Inferior parietal cortex (tissue), 1 donor: ENCODE results near the gene MYLK.
"Not testable (repeated sequence)": the region's sequence is repeated elsewhere in the genome, so short reads cannot be mapped to it uniquely, and the experiment has no call there.

ENCODE experiments used
- DNase-seq: peaks from one replicate; pipeline ENCODE4 v3.0.0-alpha.2; 2016; ENCODE audit errors: extremely low spot score

Gene MYLK

DNA sequence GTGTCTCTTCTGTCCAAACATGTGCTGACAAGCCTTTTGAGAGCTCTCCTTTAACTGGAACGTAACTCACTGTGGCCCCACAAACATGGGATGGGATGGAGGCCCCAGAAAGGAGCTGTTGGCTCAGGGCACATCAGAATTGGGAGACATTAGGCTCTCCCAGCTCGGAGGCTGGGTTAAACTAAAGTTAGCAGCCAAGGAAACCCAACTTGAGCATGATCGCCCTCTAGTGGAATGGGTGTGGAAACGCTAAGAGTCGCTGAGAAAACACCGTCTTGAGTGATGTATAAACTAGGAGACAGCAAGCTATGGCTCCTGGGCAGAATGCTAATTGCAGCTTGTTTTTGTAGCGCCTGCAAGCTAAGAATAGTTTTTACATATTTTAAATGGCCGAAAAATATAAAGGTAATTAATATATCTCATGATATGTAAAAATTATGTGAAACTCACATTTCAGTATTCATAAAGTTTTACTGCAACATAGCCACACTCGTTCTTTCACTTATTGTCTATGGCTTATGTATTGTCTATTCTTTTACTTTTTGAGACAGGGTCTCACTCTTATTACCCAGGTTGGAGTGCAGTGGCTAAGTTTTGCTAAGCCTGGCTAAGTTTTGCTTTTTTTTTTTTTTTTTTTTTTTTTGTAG is 160.5 kb downstream of the MYLK start:
- peak; percentile 95 for DNase-seq

DNA sequence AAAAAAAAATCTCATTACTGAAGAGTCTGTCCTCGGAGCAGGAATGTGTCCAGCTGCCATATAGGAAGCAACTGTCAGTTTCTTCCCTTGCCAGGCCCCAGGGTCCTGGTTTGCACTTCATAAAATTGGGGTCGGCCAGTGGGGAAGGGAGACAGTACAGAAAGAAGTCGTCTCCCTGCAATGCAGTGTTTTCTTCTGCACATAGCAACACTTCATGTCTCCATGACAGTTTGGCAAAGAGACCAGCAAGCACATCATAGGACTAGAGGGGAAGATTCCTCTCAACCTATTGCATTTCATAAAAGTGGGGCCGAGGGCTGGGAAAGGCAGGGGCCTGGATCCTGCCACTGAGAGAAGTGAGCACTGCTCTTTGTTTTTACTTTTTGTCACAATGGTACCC is 161.1 kb downstream of the MYLK start:
- DNase-seq = no peak

DNA sequence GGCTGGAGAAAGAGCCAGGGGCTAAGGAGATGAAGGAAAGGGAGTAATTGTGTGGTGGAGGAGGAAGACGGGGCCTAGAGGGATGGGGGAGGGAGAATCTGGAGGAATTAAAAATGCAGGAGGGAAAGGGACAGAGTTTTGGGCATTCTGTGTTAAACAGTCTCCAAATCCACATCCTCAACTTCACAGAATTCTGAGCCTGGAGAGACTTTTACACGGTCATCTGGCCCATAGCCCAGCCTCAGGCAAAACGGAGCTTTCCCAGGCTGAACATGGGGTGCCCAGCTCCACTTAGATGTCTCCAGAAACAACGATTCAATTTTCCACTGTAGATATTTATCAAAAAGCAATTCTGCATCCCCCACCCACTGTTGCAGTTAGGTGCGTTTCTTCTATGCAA is 161.7 kb downstream of the MYLK start:
- no peak for DNase-seq

DNA sequence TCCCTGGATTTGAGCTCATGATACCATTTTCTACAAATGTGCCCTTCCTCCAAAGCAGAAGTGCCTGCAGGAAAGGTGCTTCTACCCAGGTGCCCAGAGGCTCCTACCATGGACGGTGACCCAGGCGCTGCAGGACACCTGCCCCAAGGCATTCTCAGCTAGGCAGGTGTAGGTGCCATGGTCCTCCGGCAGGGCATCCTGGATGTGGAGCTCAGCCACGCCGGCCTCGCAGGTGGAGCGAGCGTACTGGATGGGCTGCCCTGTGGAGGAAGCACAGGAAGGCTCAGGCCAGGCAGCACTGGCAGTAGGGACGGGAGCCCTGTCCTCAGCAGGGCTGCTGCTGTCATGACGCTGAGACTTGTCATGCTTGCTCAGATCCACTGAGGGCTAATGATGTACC is 162.1 kb downstream of the MYLK start:
- DNase-seq = no peak

DNA sequence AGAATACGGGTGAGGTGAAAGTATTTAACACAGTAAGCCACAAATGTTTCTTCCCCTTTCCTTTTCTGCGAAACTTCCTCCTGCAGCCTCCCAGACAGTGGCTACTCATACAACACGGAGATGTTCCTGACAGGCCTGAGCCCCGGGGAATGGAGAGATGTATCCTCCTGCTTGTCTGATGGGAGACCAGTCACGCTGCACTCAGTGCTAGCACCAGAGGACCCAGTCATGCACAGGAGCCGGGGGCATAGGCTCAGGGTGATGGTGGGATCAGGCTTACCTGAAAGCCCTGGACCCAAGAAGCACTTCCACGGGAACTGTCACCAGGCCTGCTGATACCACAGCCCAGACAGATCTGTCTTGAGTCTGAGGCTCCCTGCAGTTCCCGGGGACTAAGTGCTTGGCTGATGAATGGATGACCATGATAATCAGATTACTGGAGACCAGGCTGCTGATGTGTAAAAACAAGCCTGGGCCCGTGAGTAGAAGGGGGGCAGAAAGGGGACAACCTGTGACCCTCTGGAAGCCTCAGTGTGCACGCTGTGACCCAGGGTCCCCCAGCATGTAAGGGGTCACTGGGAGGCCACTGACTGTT is 162.9 kb downstream of the MYLK start:
- DNase-seq = not testable (repeated sequence)

DNA sequence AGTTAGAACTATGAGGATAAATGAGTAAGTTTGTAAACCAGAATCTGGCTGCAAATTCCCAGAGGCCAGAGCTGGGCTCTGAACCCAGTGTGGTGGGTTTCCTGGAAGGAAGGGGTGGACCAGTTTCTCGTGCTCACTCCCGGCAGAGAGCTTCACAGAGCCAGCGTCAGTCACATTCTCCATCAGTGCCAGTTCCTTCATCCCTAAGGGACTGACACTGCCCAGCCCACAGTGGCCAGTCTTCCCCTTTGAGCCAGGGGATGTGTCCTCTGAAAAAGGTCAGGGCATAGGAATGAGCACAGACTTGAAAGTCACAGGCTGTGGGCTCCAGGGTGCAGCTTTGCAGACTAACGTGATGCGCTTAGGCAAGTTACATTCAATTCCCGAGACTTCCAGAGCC is 163.5 kb downstream of the MYLK start:
- no peak for DNase-seq

DNA sequence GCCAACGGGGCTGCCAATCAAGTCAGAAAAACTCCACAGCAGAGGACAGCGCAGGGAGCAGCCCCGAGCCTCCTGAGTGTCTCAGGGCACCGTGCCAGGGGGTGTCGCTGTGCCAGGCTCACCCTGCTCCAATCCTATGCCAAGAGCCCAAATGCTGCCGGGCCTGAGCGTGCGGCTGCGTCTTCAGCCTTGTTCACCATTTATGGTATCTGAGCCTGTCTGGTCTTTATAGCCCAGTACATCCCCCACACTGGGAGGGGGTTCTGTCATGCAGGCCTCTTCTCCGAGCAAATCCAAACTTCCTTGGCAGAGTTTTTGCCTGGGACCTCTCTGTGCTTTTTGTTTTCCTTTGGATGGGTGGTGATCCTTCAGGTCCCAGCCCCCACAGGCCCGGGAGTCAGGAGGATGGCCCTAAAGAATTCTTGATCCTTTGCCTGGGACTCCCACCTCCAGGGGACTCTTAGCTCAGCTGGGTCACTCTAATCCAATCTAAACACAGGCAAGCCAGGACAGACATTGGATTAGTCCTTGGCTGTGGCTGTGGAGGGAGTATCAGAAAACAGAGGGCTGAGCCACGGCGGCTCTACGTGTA is 164.2 kb downstream of the MYLK start:
- DNase-seq = no peak

DNA sequence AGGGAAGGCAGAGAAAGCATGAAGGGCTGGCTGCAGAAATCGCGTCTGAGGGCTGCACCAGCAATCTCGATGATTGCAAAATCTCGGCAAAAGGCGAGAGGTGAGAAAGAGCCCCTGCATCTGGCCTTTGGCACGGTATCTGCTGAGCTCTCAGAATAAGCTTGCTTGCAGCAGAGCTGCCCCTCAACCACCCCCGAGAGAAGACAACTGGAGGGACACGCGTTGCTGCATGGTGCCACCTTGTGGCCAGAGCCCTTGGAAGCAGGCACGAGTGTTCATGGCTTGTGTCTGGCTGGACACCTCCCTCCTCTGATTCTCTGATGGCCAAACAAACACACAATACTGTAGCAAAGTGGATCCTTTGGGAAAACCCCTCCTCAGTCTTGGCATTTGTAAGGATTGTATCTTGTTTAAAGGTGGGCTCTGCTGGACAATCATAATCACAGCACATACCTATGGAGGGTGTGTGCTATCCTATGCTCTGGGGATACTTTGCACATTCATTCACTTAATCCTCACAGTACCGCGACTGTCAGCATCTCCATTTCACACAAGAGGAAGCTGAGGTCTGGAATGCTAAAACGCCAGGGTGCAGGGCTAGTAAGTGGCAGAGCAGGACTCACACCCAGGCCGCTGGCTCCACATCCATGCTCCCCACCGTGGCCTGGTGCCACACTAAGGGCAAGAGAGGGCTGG is 164.9 kb downstream of the MYLK start:
- peak; percentile 86 for DNase-seq

DNA sequence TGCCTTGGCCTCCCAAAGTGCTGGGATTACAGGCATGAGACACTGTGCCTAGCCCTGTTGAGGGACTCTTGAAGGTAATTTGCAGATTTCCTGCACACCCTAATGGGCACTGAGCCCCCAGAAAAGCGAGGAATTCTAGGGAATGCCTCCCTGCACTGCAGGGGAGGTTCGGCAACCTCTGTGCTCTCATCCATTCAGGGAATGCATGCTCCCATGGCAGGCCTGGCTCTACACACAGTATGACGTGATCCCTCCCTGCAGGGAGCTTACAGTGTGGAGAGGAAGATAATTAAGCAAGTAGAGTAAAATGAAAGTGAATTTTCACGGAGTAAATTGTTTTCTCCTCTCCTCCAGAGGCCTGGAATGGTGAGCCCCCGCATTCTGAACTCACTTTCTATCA is 166.0 kb downstream of the MYLK start:
- DNase-seq = no peak

DNA sequence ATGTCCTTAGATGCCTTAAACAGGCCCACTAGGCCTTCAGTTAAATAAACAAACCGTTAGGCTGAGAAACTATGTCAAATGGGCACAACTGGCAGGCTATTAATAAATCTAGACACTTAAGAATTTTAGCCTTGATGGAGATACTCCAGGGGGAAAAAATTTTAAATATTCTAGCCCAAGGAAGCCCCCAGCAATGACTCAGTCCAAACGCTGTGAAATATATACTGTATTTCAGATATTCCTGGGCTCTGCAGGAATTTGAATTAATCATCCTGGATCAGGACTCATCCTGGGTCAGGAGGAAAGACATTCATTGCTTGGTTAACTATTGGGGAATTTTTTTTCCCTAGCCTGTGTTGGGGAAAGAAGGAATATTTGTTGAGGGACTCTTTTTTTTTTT is 166.7 kb downstream of the MYLK start:
- not testable (repeated sequence) for DNase-seq

DNA sequence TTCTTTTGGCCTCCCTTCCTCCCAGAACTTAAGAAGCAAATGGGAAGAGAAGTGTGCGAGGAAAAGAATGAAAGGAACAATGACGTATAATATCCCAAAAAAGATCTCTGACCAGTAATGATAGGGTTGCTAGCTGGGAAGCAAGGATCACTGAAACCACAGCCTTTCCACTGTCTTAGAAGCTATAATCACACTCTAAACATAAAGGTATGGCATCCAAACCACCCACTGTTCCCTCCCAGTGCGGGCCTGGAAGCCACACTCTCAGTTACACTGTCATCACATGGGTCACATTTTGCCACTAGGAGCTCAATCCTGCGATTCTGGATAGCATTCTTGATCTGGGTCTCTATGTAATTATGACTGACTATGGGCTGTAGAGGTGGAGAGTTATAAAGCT is 167.7 kb downstream of the MYLK start:
- DNase-seq = no peak

DNA sequence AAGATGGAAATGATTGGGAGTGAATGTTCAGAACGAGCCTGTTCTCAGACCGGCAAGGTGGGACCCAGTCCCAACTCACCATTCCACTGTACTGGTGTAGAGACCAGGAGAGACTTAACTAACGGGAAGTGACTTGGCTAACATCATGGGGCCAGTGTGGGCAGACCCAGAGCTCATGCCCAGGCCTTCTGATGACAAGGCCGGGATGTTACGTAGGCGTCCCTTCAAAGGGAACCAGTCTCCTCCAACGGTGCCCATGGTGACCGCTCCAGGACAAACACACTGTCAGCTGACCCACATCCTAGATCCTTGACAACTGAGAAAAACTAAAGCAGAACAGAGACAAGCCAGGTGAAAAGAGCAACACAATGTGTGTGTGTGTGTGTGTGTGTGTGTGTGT is 170.9 kb downstream of the MYLK start:
- DNase-seq = no peak

DNA sequence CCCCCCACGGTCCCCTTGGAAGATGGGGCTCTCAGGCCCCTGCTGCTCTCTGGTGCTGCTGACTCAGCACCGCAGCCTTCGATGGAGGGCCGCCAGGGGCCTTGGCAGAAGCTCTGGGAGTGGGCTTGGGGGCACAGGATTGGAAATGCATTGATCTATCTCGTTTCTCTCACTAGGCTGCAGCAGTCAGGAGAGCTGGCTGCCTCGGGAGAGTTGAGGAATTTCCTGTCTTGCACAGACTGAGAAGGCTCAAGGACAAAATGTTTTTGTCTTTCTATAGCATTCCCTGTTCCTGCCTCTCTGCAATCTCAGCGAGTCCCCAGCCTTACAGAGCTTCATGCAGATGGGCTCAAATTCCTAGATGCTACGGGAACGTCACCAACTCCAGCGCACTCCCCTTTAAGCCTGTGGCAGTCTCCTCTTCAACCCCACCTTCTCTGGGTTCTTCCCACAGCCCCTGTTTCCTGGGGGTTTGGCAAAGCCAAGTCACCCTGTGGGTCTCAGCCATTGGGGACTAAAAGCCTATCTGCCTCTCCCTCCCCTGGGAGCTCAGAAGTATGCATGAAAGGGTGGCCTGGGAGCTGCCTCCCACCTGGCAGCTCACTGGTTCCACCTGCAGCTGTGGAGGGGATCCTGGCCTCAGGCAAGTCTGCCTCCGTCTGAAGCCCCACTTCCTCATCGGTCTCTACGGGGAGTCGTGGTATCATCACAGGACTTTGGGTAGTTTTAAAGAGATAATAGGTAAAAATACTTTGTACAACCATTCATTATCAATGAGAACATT is 171.9 kb downstream of the MYLK start:
- no peak for DNase-seq

DNA sequence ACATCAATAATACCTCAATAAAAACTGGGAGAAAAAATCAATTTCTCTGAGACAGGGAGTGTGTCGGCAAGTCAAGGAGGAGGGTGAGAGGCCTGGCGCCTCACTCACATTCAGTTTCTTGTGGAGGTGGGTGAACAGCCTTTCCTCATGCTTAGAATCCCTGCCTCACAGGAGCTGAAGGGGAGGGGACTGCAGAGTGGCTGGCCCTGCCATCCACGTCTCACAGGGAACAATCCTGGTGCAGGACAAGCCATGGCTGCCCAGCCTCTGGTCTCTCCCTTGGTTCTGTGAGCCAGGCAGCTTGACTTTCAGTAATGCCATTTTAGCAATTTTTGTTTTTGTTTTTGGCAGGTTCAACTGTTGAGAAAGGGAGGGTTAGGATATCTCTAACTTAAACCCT is 172.8 kb downstream of the MYLK start:
- no peak for DNase-seq

DNA sequence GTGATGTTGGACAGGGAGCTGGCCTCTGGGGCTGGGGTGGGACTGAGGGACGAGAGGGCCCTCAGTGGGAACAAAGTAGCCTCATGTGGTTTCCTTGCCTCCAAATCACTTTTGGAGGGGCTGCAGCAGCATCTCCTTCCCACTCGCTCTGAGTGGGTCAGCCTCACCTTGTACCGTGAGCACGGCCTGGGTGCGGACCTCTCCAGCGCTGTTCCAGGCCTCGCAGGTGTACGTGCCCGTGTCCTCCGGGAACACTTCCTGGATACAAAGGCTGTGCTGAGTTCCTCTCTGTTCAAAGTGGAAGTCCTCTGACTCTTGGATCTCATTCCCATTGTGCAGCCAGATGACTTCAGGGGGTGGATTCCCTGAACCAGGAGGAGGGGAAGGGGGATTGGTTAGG is 175.6 kb downstream of the MYLK start:
- no peak for DNase-seq

DNA sequence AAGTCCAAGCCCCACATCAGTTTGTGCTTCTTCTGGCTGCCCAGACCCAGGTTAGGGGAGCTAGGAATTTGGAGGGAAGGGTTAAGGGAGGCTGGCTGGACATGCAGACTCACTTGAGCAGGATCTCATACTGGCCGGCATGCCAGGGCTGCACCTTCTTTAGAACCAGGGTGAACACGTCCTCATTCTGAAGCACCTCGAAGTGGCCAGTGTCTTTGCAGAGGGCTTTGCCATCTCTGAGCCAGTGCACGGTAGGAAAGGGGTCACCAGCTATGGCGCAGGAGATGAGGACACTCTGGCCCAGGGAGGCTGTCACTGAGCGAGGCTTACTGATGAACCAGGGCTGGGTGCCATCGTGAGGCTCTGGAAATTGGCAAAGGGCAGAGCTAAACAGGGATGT is 176.5 kb downstream of the MYLK start:
- DNase-seq = not testable (repeated sequence)

DNA sequence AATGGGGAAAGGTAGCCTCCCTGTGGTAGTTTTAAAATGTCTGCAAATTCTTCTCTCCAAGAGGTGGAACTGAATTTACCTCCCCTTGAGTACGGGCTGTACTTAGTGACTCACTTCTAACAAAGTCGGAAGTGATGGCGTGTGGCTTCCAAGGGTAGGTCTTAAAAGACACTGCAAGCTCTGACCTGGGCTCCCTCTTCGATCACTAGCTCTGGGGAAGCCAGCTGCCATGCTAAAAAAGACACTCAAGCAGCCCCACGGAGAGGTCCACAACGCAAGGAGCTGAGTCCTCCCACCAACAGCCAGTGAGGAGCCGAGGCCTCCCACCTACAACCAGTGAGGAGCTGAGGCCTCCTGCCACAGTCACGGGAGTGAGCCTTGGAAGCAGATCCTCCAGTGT is 177.3 kb downstream of the MYLK start:
- DNase-seq = no peak

DNA sequence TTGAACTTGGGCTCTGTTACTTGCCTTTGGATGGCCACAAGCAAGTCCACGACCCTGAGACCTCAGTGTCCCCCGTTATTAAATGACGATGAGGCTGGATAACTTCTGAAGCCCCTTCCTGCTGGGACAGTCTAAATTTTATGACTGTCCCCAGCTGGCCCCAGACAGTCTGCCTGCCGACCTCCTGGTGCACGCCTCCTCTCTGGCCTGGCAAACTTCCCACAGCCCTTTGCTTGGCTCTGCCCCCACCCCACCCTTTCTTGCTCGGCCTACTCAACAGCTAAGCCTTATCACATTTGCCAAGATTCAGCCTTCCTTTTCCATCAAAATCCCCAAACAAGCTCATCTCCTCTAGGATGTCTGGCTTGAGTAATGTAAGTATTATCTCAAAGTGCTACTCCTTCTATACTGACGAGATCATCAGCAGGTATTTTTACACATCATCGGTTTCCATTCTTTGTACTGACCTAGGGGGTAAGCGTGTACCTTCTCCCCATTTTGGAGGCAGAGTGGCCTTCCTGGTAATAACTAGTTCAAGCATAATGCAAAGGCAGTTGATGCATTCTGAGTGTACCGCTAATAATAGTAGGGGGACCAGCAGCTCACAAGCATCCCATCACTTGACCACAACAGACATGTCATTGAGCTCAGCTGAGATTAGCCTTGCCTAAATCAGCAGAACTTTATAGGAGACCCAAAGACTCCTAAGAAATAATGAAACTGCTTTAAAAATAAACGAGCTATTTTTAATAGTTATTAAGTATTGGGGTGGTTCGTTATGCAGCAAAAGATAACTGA is 178.4 kb downstream of the MYLK start:
- DNase-seq = no peak

DNA sequence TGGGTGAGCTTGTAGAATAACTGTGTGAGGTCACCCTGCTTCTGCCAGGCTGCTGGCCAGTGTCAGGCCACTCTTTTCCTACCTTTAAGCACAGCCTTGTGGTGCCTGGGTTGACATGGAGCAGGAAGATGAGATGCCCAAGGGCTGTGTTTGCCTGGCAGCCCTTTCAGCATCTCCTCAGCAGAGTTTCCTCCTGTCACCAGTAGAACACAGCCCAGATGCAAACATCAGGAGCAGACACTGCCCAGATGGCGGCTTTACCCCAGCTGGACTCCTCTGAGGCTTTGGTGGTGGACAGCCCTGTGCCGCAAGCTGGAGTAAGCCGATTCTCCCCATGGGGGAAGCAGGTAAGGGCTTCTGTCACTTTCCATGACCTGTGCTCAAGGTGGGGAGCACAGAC is 180.5 kb downstream of the MYLK start:
- DNase-seq = not testable (repeated sequence)

DNA sequence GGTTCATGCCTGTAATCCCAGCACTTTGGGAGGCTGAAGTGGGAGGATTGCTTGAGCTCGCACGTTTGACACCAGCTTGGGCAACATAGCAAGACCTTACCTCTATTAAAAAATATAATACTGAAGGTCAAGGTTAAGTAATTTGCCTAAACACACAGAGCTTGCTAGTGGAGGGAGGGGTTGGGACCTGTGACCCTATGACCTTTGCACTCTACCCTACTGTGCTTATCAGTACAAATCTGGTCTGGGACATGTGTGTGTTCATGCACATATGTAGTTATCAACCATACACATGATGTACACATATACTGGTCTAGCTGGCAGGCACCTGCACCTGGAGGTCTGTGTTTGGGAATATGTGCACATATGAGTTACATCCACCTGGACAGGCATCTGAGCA is 181.4 kb downstream of the MYLK start:
- DNase-seq = no peak

DNA sequence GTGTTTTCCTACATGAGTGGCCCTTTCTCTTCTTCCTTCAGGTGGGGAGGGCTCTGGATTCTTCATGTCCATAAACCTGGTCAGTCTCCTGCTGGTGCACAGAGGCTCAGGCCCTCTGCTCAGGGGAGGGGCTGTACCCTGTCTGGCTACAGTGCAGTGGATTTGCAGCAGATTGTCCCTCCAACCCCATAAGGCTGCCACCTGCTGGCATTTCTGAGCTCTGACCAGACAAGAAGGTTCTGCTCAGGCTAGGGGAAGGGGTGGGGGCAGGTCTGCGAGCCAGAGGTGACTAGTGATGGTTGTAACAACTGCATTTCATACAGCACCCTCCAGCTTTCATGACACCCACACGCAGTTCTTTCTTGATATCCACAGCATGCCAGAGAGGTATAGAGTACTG is 182.1 kb downstream of the MYLK start:
- peak; percentile 47 for DNase-seq
